ENCODE results near the gene TMPO. TPM values are rescaled to one million over a fixed set of nuclear protein-coding genes. Genes with fewer than 3 reads are reported as not detected.
"Not testable (repeated sequence)": the region's sequence is repeated elsewhere in the genome, so short reads cannot be mapped to it uniquely, and the experiment has no call there.

Gene TMPO
- total RNA-seq, 4 donors from 2014 or later, result 68.8 to 131 (median 81.8) TPM

- Histone ChIP-seq H3K36me3 (peaks cover 0 to 29% (median 0%) of the 10 kb centered on the region in 3 donors), H3K4me1 (peaks cover 0 to 19% (median 2%) of the 10 kb centered on the region in 4 donors), H3K9me3 (no peaks in the 10 kb centered on the region), H3K27ac (peak within 1 kb of the TSS; percentile 95 to 98 (median 96)), H3K4me3 (peak within 1 kb of the TSS; percentile 75 to 98 (median 81)), H3K27me3 (no peaks in the 10 kb centered on the region)
- TF ChIP-seq POLR2A (IDR thresholded peaks at IDR 0.05) (peak; percentile 98), CTCF (IDR thresholded peaks at IDR 0.05) (no peak)
- peak; percentile 96 to 98 (median 97) for DNase-seq
These were observed 78.1 kb downstream of the TMPO start, which contains the start of gene SLC25A3 for GRCh38 chr12:98593351-98594049. SLC25A3 (plus strand) TSS chr12:98593686; CDS start chr12:98593979, 293 bp downstream.

- TF ChIP-seq POLR2A (IDR thresholded peaks at IDR 0.05) (peak in 1 of 2 donors; percentile 23), CTCF (IDR thresholded peaks at IDR 0.05) (no peak)
- Histone ChIP-seq H3K4me3 (peak overlapping the region; percentile 75 to 98 (median 81)), H3K27ac (peak overlapping the region; percentile 95 to 98 (median 96)), H3K4me1 (peaks cover 0 to 19% (median 2%) of the 10 kb centered on the region in 4 donors), H3K27me3 (no peaks in the 10 kb centered on the region), H3K36me3 (peaks cover 0 to 37% (median 0%) of the 10 kb centered on the region in 3 donors), H3K9me3 (no peaks in the 10 kb centered on the region)
- DNase-seq, result peak in 2 of 3 donors; percentile 72 to 79
These were observed 78.9 kb downstream of the TMPO start for GRCh38 chr12:98594050-98594835.

- TF ChIP-seq POLR2A (IDR thresholded peaks at IDR 0.05), result no peak
- no peak for TF ChIP-seq CTCF (IDR thresholded peaks at IDR 0.05)
- Histone ChIP-seq H3K9me3 (no peaks in the 10 kb centered on the region), H3K4me3 (peak overlapping the region in 3 of 4 donors; percentile 11 to 83 (median 79)), H3K27me3 (no peaks in the 10 kb centered on the region), H3K27ac (peak overlapping the region in 3 of 4 donors; percentile 25 to 96 (median 95)), H3K4me1 (peaks cover 0 to 19% (median 2%) of the 10 kb centered on the region in 4 donors), H3K36me3 (peaks cover 0 to 49% (median 0%) of the 10 kb centered on the region in 3 donors)
- no peak for DNase-seq
These were observed 80.0 kb downstream of the TMPO start for GRCh38 chr12:98595243-98595988.

- Histone ChIP-seq H3K4me1 (peaks cover 0 to 19% (median 2%) of the 10 kb centered on the region in 4 donors), H3K36me3 (peaks cover 0 to 68% (median 0%) of the 10 kb centered on the region in 3 donors)
- H3K27ac ChIP-seq, H3K4me3 ChIP-seq, DNase-seq, H3K9me3 ChIP-seq, H3K27me3 ChIP-seq: not testable (repeated sequence)
These were observed 81.9 kb downstream of the TMPO start for GRCh38 chr12:98597313-98597712.

Small RNA genes lying within 50 kb of the gene (small RNA-seq; reads per million reads assigned to genes)
- gene SNORA53, result 20.9 to 45.7 reads per million in 2 donors

Other genes with a start within 250 kb of the TMPO start
- gene SLC25A3, start 78.1 kb downstream of the TMPO start, total RNA-seq, result 100 to 1,000 TPM; 300 to 805 (median 534) TPM
- 10 to 100 TPM in 1 of 4 donors, 1 to 10 TPM in 2, not detected in 1; 2.6 to 10.7 (median 3.8) TPM for gene IKBIP, start 129.2 kb downstream of the TMPO start, total RNA-seq
- gene APAF1, start 129.7 kb downstream of the TMPO start, total RNA-seq, result 10 to 100 TPM; 14.7 to 28.9 (median 22.7) TPM

All from Peyer's patch (tissue), 4 donors.